HG03460 (cell line): ENCODE measurements around the gene ZNF189.

Source experiments
- ATAC-seq: cut with Tn5 transposase; IDR thresholded peaks from one replicate; pipeline ENCODE4 v1.9.1; 2021; ENCODE audit not compliant: unreplicated experiment

ZNF189 gene

GRCh38 chr9:101448680-101449070, 50.0 kb downstream of the ZNF189 start:
- ATAC-seq: no peak

- peak; percentile 97 for ATAC-seq
Observed at GRCh38 chr9:101449071-101449721, 50.5 kb downstream of the ZNF189 start.

- no peak for ATAC-seq
Observed at GRCh38 chr9:101450931-101451330, 52.3 kb downstream of the ZNF189 start.

DNA sequence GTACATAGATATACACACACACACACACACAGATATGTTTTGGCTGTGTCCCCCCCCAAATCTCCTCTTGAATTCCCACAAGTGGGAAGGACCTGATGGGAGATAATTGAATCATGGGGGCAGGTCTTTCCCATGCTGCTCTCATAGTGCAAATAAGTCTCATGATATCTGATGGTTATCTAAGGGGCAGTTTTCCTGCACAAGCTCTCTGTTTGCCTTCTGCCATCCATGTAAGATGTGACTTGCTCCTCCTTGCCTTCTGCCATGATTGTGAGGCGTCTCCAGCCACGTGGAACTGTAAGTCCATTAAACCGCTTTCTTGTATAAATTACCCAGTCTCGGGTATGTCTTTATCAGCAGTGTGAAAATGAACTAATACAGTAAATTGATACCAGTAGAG, 52.8 kb downstream of the ZNF189 start:
- no peak for ATAC-seq

DNA sequence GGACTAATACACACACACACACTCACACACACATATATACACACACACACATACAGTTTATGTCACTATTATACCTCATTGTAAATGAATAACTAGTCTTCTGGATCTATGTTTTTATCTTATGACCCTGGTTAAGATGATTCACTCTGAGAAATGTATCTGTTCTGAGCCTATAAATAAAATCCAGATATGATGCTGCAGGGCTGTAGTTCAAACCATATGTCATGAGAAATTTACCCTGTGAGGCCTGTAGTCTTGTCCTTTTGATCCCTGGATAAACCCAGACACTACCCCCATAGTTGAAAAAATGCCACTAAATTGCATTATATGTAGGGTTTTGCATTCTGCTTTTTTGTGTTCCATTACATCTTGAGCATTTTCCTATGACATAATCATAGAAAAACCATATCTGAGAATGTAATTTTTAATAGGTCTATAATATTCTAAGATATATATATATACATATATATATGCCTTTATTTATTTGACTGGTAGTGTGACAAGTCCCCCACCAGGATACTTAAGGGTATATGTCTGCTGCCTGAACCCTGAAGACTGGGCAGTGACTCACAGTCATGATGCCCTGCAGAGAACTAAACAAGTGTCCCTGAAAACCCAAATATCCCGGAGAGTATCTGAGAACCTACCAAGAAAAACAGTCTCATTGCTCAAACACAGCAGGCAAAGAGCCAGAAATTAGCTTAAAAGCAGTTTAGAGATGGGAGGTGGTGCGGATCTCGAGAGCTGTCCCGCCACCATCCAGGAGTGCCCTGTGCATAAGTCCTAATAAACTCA, 55.3 kb downstream of the ZNF189 start:
- no peak for ATAC-seq

DNA sequence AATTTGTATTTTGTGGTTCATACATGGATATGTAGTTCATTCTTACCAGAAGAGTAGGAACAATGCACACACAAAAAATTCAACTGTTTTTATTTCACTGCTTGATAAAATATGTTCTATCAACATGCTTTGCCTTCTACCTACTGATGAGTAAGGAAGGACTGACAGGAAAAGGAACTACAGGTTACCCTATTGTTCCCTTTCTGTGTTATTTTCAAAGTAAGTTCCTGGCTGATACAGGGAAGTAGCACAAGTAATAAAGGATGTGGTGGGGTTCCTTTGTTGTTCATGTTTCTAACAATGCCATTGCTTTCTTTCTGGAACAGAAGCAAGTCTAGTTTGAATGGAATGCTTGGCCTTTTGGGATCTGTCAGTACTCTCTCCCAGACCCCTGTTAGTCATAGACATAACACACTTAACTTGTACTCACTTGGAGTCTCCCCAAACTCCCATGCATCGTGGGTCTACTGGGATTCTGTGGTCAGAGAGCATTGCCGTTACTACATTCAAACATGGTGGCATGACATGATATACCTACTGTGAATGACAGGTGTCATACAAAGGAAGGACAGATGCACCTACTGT, 57.1 kb downstream of the ZNF189 start:
- no peak for ATAC-seq

- no peak for ATAC-seq
Observed at GRCh38 chr9:101457003-101457402, 58.4 kb downstream of the ZNF189 start.

DNA sequence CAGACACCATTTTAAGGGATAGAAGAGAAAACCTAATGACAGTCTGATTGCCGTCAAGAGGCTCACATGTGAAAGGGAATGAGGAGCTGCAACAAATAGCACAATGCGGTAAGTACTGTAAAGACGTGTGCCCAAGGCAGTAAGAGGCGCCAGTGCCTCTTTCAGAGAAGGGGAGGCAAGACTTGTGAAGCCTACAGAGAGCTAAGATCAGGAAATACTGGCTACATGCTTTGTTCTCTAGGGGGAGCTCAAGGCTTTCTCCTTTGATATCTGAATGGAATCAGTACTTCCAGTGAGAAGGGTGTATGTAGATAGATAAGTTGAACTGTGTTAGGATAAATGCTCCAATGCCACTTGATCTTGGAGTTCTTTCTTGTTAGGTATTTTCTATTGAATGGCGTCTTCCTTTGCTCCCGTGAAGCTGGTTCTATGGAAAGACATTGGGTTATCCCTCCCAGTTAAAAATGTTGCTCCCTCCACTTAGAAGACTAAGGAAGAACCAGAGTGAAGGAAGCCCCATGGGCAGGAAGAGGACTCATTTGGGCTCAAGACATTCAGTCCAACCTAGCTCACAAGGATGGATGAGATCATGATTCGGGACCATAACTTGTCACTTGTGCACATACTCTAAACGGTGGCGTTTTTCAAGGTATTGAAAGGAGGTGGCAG, 60.4 kb downstream of the ZNF189 start:
- ATAC-seq: peak; percentile 93
